T-helper 2 cell treated with Interferon-gamma antibody and Interleukin-4, amounts not matched to agents 5 μg/mL and 100 μg/mL, for 36 hours (primary cell): ENCODE data around the gene RRM1.

ENCODE experiments used
- DNase-seq: peaks from one replicate; pipeline ENCODE4 v3.0.0; 2021; ENCODE audit warnings: low spot score
- H3K27ac Mint-ChIP-seq: one replicate; pipeline ENCODE4 v1.8.0; 2021; ENCODE audit warnings: mild to moderate bottlenecking, mixed read lengths
- H3K27me3 Mint-ChIP-seq: one replicate; pipeline ENCODE4 v1.8.0; 2021; ENCODE audit warnings: low read depth, mixed read lengths
- H3K36me3 Mint-ChIP-seq: one replicate; pipeline ENCODE4 v1.8.0; 2021; ENCODE audit warnings: low read depth, mixed read lengths
- H3K4me1 Mint-ChIP-seq: one replicate; pipeline ENCODE4 v1.8.0; 2021; ENCODE audit warnings: low read depth, mixed read lengths
- H3K4me3 Mint-ChIP-seq: one replicate; pipeline ENCODE4 v1.8.0; 2022; ENCODE audit warnings: mild to moderate bottlenecking, moderate library complexity, mixed read lengths
- H3K9me3 Mint-ChIP-seq: one replicate; pipeline ENCODE4 v1.8.0; 2021; ENCODE audit warnings: mixed read lengths

Gene RRM1

DNA sequence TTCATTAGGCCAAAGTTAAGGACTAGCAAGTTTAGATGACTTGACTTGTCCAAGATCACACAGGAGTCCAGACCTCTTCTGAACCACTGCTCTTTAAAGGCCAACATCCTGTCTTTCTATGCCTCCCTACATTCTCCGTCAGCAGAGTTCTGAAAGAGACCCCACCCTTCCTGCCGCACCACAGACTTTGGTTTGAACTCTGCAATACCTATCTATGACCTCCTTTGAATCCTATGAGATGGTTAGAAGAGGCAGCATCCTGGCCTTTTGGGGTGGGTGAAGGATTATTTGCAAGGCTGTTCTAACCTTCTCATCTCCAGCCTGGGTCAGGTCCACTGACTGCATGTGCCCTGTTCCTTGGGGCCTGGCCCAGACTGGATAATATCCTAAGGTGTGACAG is 4.3 kb upstream of the RRM1 start:
- peaks cover 56% of the 10 kb centered on the region for H3K4me1 Mint-ChIP-seq

DNA sequence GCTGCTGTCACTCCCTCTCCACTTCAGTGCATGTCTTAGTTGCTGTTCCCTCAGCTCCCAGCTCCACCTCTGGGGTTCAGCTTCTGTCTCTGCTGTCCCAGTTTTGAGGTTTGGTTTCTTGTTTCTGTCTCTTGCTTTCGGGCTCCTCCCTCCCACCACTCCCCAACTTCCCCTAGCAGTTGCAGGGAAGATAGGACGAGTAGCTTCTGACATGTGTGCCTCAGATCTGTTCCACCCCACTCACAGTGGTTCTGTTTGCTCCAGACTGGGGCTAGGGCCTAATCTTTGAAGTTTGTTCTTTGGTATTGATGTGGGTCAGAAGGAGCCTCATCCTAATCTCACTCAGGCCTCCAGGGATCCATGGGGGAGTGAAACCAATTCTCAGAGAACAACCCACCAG is 2.6 kb upstream of the RRM1 start:
- peak overlapping the region; percentile 97 for H3K27ac Mint-ChIP-seq
- peaks cover 61% of the 10 kb centered on the region for H3K36me3 Mint-ChIP-seq

More for the DNA sequence above, 4.3 kb upstream of the RRM1 start:
- peak overlapping the region; percentile 85 for H3K4me3 Mint-ChIP-seq
- DNase-seq, result no peak
- peak overlapping the region; percentile 97 for H3K27ac Mint-ChIP-seq
- no peaks in the 10 kb centered on the region for H3K9me3 Mint-ChIP-seq
- H3K36me3 Mint-ChIP-seq, result peaks cover 64% of the 10 kb centered on the region
- H3K27me3 Mint-ChIP-seq, result no peaks in the 10 kb centered on the region

DNA sequence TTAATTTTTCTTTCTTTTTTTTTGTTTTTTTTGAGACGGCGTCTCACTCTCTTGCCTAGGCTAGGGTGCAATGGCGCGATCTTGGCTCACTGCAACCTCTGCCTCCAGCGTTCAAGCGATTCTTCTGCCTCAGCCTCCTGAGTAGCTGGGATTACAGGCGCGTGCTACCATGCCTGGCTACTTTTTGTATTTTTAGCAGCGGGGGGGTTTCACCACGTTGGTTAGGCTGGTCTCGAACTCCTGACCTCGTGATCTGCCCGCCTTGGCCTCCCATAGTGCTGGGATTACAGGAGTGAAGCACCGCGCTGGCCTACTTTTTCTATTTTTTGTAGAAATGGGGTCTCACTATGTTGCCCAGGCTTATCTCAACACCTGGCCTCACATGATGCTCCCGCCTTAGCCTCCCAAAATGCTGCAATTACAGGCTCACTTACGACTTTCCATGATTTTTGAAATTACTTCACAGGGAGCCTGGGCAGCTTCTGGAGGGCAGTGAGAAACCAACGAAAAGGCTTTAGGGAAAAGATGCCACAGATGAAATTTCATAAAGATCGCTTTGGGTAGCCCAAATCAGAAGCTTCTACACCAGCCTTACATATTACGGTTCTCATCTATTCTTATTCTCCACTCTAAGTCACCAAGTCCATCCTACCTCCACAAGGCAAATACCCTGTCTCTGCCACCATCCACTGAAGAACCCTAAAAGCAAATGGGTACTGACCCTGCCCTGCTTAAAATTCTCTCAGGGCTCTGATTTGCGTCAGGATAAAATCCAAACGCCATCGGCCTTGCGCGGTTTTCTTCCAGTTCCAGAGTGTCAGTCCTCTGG is 866 bp upstream of the RRM1 start:
- DNase-seq, result no peak
- Mint-ChIP-seq H3K36me3 (peaks cover 56% of the 10 kb centered on the region), H3K4me1 (peaks cover 72% of the 10 kb centered on the region), H3K4me3 (peak overlapping the region; percentile 92), H3K27ac (peak overlapping the region; percentile 96), H3K9me3 (no peaks in the 10 kb centered on the region), H3K27me3 (no peaks in the 10 kb centered on the region)

More for the DNA sequence above, 2.6 kb upstream of the RRM1 start:
- Mint-ChIP-seq H3K4me3 (peak overlapping the region; percentile 82), H3K4me1 (peaks cover 64% of the 10 kb centered on the region), H3K9me3 (no peaks in the 10 kb centered on the region), H3K27me3 (no peaks in the 10 kb centered on the region)
- DNase-seq, result peak; percentile 20

DNA sequence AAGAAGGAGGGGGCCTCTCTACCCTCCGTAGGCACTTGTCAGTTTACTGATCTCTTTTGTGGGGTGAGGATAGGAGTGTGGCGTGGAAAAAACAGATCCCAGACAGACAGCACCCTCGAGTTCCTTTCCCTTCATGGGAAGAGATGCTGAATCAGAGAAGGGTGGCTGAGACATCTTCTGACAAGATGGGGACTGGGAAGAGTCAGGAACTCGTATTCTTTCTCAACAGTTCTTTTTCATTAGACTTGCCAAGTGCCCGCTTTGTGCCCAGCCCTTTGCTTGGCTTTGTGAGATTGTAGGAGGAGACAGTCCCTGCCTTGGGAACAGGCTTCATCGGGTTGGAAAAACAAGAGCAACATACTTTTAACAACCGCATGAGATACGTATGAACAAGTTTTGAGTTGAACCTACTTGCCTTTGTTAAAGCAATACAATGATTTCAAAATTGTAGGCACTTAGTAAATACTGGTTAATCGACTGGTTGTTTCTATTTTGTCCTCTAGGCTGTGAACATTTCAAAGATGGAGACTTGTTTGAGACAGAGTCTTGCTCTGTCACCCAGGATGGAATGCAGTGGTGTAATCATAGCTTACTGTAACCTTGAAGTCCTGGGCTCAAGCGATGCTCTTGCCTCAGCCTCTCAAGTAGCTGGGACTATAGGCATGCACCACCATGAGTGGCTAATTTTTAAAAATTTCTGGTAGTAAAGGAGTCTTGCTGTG is 1.1 kb downstream of the RRM1 start:
- H3K4me3 Mint-ChIP-seq, result peak overlapping the region; percentile 92
- no peaks in the 10 kb centered on the region for H3K9me3 Mint-ChIP-seq
- peaks cover 68% of the 10 kb centered on the region for H3K4me1 Mint-ChIP-seq
- no peak for DNase-seq
- H3K36me3 Mint-ChIP-seq, result peaks cover 54% of the 10 kb centered on the region
- peak overlapping the region; percentile 96 for H3K27ac Mint-ChIP-seq
- no peaks in the 10 kb centered on the region for H3K27me3 Mint-ChIP-seq

DNA sequence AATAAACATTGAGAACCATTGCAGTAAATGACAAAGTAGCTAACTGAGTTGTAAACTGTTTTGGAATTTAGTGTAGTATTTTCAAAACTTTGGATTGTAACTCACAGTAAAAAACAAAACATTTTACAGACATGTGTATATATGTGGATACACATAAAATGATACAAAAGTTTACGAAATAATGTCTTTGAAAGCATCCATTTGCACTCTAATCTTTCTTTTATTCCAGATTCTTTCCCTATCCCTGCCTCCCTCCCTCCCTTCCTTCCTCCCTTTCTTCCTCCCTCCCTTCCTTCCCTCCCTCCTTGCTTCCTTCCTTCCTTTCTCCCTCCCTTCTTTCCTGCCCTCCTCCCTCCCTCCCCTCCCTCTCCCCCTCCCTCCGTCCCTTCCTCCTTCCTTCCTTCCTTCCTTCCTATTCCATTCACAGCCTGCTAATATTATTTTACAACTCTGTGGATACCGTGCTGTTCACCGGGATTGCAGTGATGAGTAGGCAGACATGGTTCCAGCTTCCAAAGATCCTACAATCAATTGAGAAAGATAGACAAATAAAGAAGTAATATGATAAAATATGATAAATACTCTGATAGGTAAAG is 3.5 kb downstream of the RRM1 start:
- H3K4me1 Mint-ChIP-seq, result peaks cover 55% of the 10 kb centered on the region
- H3K27me3 Mint-ChIP-seq, result no peaks in the 10 kb centered on the region
- DNase-seq, result no peak
- no peaks in the 10 kb centered on the region for H3K9me3 Mint-ChIP-seq
- H3K36me3 Mint-ChIP-seq, result peaks cover 54% of the 10 kb centered on the region
- H3K4me3 Mint-ChIP-seq, result no peak overlapping the region
- peak overlapping the region; percentile 58 for H3K27ac Mint-ChIP-seq

DNA sequence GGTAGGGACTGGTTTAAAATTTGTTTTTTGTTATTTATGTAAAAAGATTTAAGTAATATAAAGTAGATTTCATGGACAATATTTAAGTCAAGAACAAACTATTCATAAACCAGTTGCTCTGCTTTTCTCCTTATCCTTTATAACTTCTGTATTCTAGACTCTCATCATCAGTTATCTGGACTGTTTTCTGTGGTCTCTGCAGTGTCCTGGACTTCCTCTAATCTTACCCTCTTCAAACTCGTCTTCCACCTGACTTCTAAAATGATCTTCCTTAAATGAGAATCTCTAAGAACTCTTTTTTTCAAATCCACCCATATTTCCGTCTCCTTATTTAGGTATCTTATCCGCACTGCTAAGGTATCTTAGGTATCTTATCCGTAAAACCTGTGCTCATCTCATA is 8.1 kb downstream of the RRM1 start:
- Mint-ChIP-seq H3K9me3 (no peaks in the 10 kb centered on the region), H3K27ac (peak overlapping the region; percentile 53), H3K4me1 (peaks cover 42% of the 10 kb centered on the region), H3K27me3 (no peaks in the 10 kb centered on the region), H3K4me3 (no peak overlapping the region), H3K36me3 (peaks cover 56% of the 10 kb centered on the region)
- no peak for DNase-seq

DNA sequence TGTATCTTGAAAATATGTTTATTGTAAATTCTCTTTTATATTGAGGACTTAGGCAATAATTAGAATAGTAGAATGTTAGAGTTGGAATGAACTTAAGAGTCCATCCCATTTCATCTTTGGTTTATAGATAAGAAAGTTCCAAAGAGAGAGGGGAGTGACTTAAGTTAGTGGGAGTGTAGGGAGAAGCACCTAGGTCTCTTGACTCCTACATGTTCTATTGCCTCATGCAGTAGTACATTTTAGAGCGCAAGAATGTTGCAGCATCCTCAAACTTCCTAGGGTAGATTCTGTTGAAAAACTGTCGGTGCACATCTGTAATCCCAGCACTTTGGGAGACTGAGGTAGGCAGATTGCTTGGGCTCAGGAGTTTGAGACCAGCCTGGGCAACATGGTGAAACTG is 8.7 kb downstream of the RRM1 start:
- H3K4me3 Mint-ChIP-seq, result no peak overlapping the region
- no peak overlapping the region for H3K27ac Mint-ChIP-seq
- H3K9me3 Mint-ChIP-seq, result no peaks in the 10 kb centered on the region
- no peaks in the 10 kb centered on the region for H3K27me3 Mint-ChIP-seq
- H3K36me3 Mint-ChIP-seq, result peaks cover 59% of the 10 kb centered on the region
- H3K4me1 Mint-ChIP-seq, result peaks cover 41% of the 10 kb centered on the region
- no peak for DNase-seq

DNA sequence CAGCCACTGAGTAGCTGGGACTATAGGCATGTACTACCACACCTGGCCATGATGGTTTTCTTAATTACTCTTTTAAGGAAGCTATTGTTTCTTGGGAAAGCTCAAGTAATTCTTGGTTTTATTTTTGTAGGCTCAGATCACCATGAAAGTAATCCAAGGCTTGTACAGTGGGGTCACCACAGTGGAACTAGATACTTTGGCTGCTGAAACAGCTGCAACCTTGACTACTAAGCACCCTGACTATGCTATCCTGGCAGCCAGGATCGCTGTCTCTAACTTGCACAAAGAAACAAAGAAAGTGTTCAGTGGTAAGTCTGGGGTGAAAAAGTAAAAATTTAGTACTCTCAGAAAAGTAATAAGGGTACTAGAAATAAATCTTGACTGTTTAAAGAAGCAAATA is 11.3 kb downstream of the RRM1 start:
- H3K4me1 Mint-ChIP-seq, result peaks cover 20% of the 10 kb centered on the region
- no peak overlapping the region for H3K27ac Mint-ChIP-seq
- no peaks in the 10 kb centered on the region for H3K27me3 Mint-ChIP-seq
- peaks cover 49% of the 10 kb centered on the region for H3K36me3 Mint-ChIP-seq
- H3K4me3 Mint-ChIP-seq, result no peak overlapping the region
- DNase-seq, result no peak
- H3K9me3 Mint-ChIP-seq, result no peaks in the 10 kb centered on the region

DNA sequence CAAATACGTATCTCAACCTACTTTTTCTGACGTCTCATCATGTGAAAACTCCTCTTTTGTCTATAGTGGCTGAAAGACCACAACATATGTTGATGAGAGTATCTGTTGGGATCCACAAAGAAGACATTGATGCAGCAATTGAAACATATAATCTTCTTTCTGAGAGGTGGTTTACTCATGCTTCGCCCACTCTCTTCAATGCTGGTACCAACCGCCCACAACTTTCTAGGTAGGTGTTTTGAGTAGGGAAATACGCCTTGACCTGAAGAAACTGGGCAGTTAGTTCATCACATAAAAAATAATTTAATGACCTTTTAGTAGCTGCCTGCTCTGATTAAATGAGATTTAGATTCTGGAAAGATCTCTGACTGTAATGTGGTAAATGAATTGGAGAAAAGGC is 17.2 kb downstream of the RRM1 start:
- H3K9me3 Mint-ChIP-seq, result no peaks in the 10 kb centered on the region
- H3K27me3 Mint-ChIP-seq, result no peaks in the 10 kb centered on the region
- peaks cover 3% of the 10 kb centered on the region for H3K4me1 Mint-ChIP-seq
- no peak for DNase-seq
- peaks cover 57% of the 10 kb centered on the region for H3K36me3 Mint-ChIP-seq
- no peak overlapping the region for H3K4me3 Mint-ChIP-seq
- no peak overlapping the region for H3K27ac Mint-ChIP-seq

DNA sequence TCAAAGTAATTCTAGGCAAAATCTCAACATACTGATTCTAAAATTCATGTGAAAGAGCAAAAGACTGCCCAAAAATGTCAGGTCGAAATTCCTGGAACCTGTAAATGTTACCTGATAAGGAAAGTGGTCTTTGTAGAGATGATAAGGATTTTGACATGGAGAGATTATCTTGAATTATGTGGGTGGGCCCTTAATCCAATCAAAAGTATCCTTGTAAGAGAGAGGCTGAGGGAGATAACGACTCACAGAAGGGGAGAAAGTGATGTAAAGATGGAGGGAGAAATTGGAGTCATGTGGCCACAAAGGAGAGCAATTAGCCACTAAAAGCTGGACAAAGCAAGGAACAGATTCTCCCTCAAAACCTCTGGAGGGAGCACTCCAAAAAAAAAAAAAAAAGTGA is 20.5 kb downstream of the RRM1 start:
- Mint-ChIP-seq H3K36me3 (peaks cover 60% of the 10 kb centered on the region), H3K4me1 (peaks cover 7% of the 10 kb centered on the region), H3K9me3 (no peaks in the 10 kb centered on the region), H3K4me3 (no peak overlapping the region), H3K27ac (no peak overlapping the region), H3K27me3 (no peaks in the 10 kb centered on the region)
- DNase-seq, result no peak

DNA sequence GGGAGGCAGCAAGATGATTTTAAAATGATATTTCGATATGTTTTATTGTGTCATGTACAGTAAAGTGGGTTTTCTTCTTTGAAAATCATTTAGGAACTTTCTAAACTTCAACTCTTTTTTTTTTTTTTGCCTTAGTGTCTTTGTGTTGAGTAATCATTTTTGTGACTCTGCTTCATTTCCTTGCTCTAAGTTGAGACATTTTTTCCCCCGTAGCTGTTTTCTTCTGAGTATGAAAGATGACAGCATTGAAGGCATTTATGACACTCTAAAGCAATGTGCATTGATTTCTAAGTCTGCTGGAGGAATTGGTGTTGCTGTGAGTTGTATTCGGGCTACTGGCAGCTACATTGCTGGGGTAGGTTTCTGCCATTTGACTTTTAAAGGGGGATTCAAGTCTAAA is 23.5 kb downstream of the RRM1 start:
- H3K27ac Mint-ChIP-seq, result no peak overlapping the region
- no peak overlapping the region for H3K4me3 Mint-ChIP-seq
- peaks cover 65% of the 10 kb centered on the region for H3K36me3 Mint-ChIP-seq
- DNase-seq, result no peak
- peaks cover 7% of the 10 kb centered on the region for H3K4me1 Mint-ChIP-seq
- H3K27me3 Mint-ChIP-seq, result no peaks in the 10 kb centered on the region
- H3K9me3 Mint-ChIP-seq, result no peaks in the 10 kb centered on the region

DNA sequence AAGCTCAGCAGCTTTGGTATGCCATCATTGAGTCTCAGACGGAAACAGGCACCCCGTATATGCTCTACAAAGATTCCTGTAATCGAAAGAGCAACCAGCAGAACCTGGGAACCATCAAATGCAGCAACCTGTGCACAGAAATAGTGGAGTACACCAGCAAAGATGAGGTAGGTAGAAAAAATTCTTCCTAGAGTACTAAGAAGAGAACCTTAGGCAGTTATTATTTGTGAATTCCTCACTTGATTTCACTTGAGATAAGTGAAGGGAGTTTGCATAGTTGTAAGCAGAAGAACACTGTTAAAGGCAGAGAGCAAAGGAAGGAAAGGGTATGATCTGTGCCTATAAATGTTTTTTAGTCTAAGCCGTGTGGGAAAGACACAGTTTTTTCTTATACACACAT is 28.6 kb downstream of the RRM1 start:
- H3K27ac Mint-ChIP-seq, result no peak overlapping the region
- H3K27me3 Mint-ChIP-seq, result no peaks in the 10 kb centered on the region
- peaks cover 3% of the 10 kb centered on the region for H3K4me1 Mint-ChIP-seq
- H3K9me3 Mint-ChIP-seq, result no peaks in the 10 kb centered on the region
- H3K4me3 Mint-ChIP-seq, result no peak overlapping the region
- peaks cover 77% of the 10 kb centered on the region for H3K36me3 Mint-ChIP-seq
- DNase-seq, result no peak

DNA sequence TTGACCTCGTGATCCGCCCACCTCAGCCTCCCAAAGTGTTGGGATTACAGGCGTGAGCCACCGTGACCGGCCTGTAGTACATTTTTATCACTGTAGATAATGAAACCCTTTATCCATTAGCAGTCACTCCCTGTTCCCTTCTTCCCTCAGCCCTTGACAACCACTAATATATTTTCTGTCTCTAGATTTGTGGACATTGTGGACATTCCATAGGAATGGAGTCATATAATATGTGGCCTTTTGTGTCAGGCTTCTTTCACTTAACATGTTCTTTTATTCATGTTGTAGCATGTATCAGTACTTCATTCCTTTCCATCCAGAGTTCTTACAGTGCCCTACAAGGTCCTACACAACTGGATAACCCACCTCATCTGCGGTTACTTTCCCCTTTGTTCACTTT is 30.5 kb downstream of the RRM1 start:
- H3K27ac Mint-ChIP-seq, result no peak overlapping the region
- H3K36me3 Mint-ChIP-seq, result peaks cover 74% of the 10 kb centered on the region
- H3K27me3 Mint-ChIP-seq, result no peaks in the 10 kb centered on the region
- no peaks in the 10 kb centered on the region for H3K9me3 Mint-ChIP-seq
- no peak for DNase-seq
- no peaks in the 10 kb centered on the region for H3K4me1 Mint-ChIP-seq
- no peak overlapping the region for H3K4me3 Mint-ChIP-seq

DNA sequence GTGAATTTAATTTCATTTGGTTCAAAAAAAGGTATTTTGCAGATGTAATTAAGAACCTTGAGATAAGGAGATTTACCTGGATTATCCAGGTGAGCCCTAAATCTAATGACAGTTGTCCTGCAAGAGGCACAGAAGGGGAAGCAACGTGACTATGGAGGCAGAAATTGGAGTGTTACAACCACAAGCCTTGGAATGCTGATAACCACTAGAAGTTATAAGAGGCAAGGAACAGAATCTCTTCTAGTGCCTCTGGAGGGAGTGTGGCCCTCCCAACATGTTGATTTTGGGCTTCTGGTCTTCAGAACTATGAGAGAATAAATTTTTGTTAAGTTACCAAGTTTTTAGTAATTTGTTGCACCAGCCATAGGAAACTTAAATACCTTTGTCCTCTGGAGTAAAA is 32.8 kb downstream of the RRM1 start:
- H3K36me3 Mint-ChIP-seq, result peaks cover 73% of the 10 kb centered on the region
- H3K9me3 Mint-ChIP-seq, result no peaks in the 10 kb centered on the region
- no peak overlapping the region for H3K27ac Mint-ChIP-seq
- no peaks in the 10 kb centered on the region for H3K4me1 Mint-ChIP-seq
- H3K4me3 Mint-ChIP-seq, result no peak overlapping the region
- no peaks in the 10 kb centered on the region for H3K27me3 Mint-ChIP-seq
- DNase-seq, result no peak
